WTC11 (cell line): ENCODE measurements around the gene C4orf50. TPM values are rescaled to one million over a fixed set of nuclear protein-coding genes. Genes with fewer than 3 reads are reported as not detected.

Experiments
- ATAC-seq: fragments of 200-7000 bp; cut with Tn5 transposase; 2 replicates; pipeline ENCODE4 v1.10.0; 2021; ENCODE audit warnings: mild to moderate bottlenecking, moderate library complexity
- CTCF ChIA-PET: fragments of 300-600 bp; sonication (Branson Sonifier 250); formaldehyde crosslinking; loops from one replicate; lab custom pipeline; 2021; ENCODE audit warnings: antibody characterized with exemption; lab: Charles Lee
- POLR2A ChIA-PET: fragments of 350-600 bp; sonication (Branson Sonifier 250); formaldehyde crosslinking; loops from one replicate; lab custom pipeline; 2021; ENCODE audit warnings: antibody characterized with exemption; lab: Charles Lee
- DNase-seq: peaks from one replicate; pipeline ENCODE4 v3.0.0; 2021; ENCODE audit warnings: low spot score
- H3K27ac Mint-ChIP-seq: 2 replicates; pipeline ENCODE4 v1.8.0; 2021; ENCODE audit warnings: mixed read lengths
- H3K27me3 Mint-ChIP-seq: 2 replicates; pipeline ENCODE4 v1.8.0; 2021; ENCODE audit warnings: low read depth, mild to moderate bottlenecking, moderate library complexity, mixed read lengths
- H3K36me3 Mint-ChIP-seq: 2 replicates; pipeline ENCODE4 v1.8.0; 2021; ENCODE audit warnings: mixed read lengths
- H3K4me1 Mint-ChIP-seq: 2 replicates; pipeline ENCODE4 v1.8.0; 2022; ENCODE audit warnings: mixed read lengths
- H3K4me3 Mint-ChIP-seq: 2 replicates; pipeline ENCODE4 v1.8.0; 2021; ENCODE audit warnings: mild to moderate bottlenecking, moderate library complexity, mixed read lengths
- H3K9me3 Mint-ChIP-seq: 2 replicates; pipeline ENCODE4 v1.8.0; 2021; ENCODE audit warnings: mixed read lengths
- E2F5 ChIP-seq: sonication (generic); formaldehyde crosslinking; IDR thresholded peaks from 2 replicates; pipeline ENCODE4 v1.8.1; 2022; ENCODE audit warnings: mild to moderate bottlenecking, moderate library complexity, missing genetic modification reagents
- ELF4 ChIP-seq: sonication (generic); formaldehyde crosslinking; IDR thresholded peaks from 2 replicates; pipeline ENCODE4 v1.8.1; 2022; ENCODE audit warnings: low read depth, mild to moderate bottlenecking, moderate library complexity, missing genetic modification reagents
- FOXP1 ChIP-seq: sonication (generic); formaldehyde crosslinking; IDR thresholded peaks from 2 replicates; pipeline ENCODE4 v1.8.0; 2022; ENCODE audit warnings: missing genetic modification reagents, mild to moderate bottlenecking, moderate library complexity, borderline replicate concordance
- GABPB1 ChIP-seq: sonication (generic); formaldehyde crosslinking; IDR thresholded peaks from 2 replicates; pipeline ENCODE4 v1.8.1; 2023; ENCODE audit warnings: mild to moderate bottlenecking, missing genetic modification reagents
- PRDM15 ChIP-seq: sonication (generic); formaldehyde crosslinking; IDR thresholded peaks from 2 replicates; pipeline ENCODE4 v1.8.0; 2022; ENCODE audit warnings: missing genetic modification reagents
- RELA ChIP-seq: sonication (generic); formaldehyde crosslinking; IDR thresholded peaks from 2 replicates; pipeline ENCODE4 v1.8.1; 2022; ENCODE audit warnings: missing genetic modification reagents, mild to moderate bottlenecking, borderline replicate concordance
- SMAD4 ChIP-seq: sonication (generic); formaldehyde crosslinking; IDR thresholded peaks from 2 replicates; pipeline ENCODE4 v1.8.0; 2022; ENCODE audit warnings: mild to moderate bottlenecking, missing genetic modification reagents
- SP1 ChIP-seq: sonication (generic); formaldehyde crosslinking; conservative IDR thresholded peaks from 2 replicates; pipeline ENCODE4 v1.8.1; 2022; ENCODE audit warnings: missing genetic modification reagents
- TCF7 ChIP-seq: sonication (generic); formaldehyde crosslinking; IDR thresholded peaks from 2 replicates; pipeline ENCODE4 v1.8.0; 2022; ENCODE audit warnings: mild to moderate bottlenecking, low read depth, missing genetic modification reagents, moderate library complexity
- ZBTB43 ChIP-seq: sonication (generic); formaldehyde crosslinking; IDR thresholded peaks from 2 replicates; pipeline ENCODE4 v1.8.1; 2023; ENCODE audit warnings: mild to moderate bottlenecking, missing genetic modification reagents
- ZNF263 ChIP-seq: sonication (generic); formaldehyde crosslinking; IDR thresholded peaks from 2 replicates; pipeline ENCODE4 v1.8.1; 2022; ENCODE audit warnings: low read depth, mild to moderate bottlenecking, moderate library complexity, missing genetic modification reagents
- ZNF317 ChIP-seq: sonication (generic); formaldehyde crosslinking; IDR thresholded peaks from 2 replicates; pipeline ENCODE4 v1.8.1; 2023; ENCODE audit warnings: low read depth, mild to moderate bottlenecking, moderate library complexity, missing genetic modification reagents, borderline replicate concordance
- ZNF512 ChIP-seq: sonication (generic); formaldehyde crosslinking; IDR thresholded peaks from 2 replicates; pipeline ENCODE4 v1.8.1; 2022; ENCODE audit warnings: missing genetic modification reagents, borderline replicate concordance
- total RNA-seq: library from RNA; stranded (reverse); gene quantifications from 3 replicates; pipeline ENCODE4 v1.2.3, GENCODE V29; 2021
- TF ChIP-seq, protein P1 (sequence below): sonication (generic); formaldehyde crosslinking; IDR thresholded peaks from 2 replicates; pipeline ENCODE4 v1.8.0; 2022; ENCODE audit warnings: mild to moderate bottlenecking, missing genetic modification reagents

Gene C4orf50
- total RNA-seq, 1 experiment from 2014 or later: 0.17 TPM

GRCh38 chr4:6049278-6049677, 31.0 kb upstream of the C4orf50 start (continued):
- TF ChIP-seq PRDM15 (CRISPR knock-in tag): no peak
- no peak for TF ChIP-seq SMAD4 (CRISPR knock-in tag)
- TF ChIP-seq, all 79 proteins: peak for 0

DNA sequence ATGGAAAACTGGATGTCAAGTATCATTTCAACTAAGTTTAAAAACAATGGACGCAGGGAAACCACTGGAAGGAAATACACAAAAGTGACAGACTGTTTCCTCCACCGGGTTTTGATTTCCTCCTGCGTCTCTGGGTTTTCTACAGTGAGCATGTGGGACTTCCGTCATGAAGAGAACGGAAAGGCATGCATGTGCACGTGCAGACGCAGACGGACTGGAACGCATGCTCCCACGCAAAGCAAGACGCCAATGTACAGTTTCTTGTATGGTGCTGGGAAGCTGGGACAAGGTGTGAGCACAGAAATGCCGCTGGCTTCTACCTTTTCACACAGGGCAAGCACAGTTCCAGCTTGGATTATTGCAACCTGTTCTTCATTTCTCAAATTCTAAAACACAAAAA, 30.3 kb upstream of the C4orf50 start:
- ATAC-seq: no peak
- Mint-ChIP-seq H3K36me3 (no peaks in the 10 kb centered on the region), H3K27ac (no peak overlapping the region), H3K4me3 (no peak overlapping the region), H3K27me3 (no peaks in the 10 kb centered on the region), H3K9me3 (no peaks in the 10 kb centered on the region), H3K4me1 (0 out of 2 replicates have a peak, but pooled peaks cover 3% of the 10 kb centered on the region)
- no peak for DNase-seq
- TF ChIP-seq ZNF317 (CRISPR knock-in tag) (no peak), RELA (CRISPR knock-in tag) (no peak), TCF7 (CRISPR knock-in tag) (no peak), GABPB1 (no peak), ZNF263 (CRISPR knock-in tag) (no peak), PRDM15 (CRISPR knock-in tag) (no peak), FOXP1 (CRISPR knock-in tag) (no peak), SP1 (CRISPR knock-in tag) (no peak), ELF4 (CRISPR knock-in tag) (no peak), ZBTB43 (CRISPR knock-in tag) (no peak), E2F5 (CRISPR knock-in tag) (no peak), ZNF512 (CRISPR knock-in tag) (no peak)
- TF ChIP-seq, protein P1, sequence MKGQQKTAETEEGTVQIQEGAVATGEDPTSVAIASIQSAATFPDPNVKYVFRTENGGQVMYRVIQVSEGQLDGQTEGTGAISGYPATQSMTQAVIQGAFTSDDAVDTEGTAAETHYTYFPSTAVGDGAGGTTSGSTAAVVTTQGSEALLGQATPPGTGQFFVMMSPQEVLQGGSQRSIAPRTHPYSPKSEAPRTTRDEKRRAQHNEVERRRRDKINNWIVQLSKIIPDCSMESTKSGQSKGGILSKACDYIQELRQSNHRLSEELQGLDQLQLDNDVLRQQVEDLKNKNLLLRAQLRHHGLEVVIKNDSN (CRISPR knock-in tag): no peak
- ChIA-PET CTCF (interaction anchor here (0.8 kb wide), 1 partner anchor 285 kb away, joined by 3 read pairs; no protein-coding TSS in a partner anchor), POLR2A (no interaction called here)
